ENCODE results near the gene PLPP2. TPM values are rescaled to one million over a fixed set of nuclear protein-coding genes. Genes with fewer than 3 reads are reported as not detected.

Gene PLPP2
- total RNA-seq, 3 donors from 2014 or later = 0.40 to 0.63 (median 0.61) TPM

DNA sequence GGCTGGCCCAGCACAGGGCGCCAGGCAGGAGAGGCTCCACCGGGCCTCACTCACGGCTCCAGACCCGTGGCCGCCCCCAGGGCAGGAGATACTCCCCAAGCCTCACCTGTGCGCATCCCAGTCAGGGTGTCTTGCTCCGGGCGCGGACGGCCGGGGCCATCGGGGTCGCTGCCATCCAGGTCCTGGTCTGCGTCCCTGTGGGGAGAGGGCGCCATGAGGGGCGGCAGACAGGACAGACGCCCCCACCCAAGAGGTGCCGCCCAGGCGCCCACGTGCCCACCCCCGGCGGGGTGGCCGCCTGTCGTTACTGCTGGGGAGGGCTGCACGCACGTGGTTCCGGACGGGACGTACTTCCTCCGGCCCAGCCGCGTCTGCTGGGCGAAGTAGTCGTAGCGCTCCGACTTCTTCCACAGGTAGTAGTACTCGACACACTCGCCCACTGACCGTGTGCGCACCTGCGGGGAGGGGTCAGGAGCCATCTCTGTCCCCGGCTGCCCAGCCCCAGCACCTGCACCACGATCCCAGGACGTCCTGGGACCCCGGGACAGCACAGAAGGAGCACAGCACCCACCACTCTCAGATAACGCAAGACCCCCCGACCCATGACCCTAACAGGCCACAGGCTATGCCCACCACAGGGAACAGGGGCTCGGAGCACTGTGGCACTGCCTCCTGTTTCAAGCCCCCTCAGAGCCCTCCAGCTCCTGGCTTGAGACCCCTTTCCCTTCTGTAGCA, 17.4 kb upstream of the PLPP2 start:
- Mint-ChIP-seq H3K4me3 (no peak overlapping the region), H3K36me3 (ENCODE audit: insufficient read depth) (peaks cover 24% of the 10 kb centered on the region), H3K27me3 (ENCODE audit: low read depth) (no peaks in the 10 kb centered on the region), H3K9me3 (no peaks in the 10 kb centered on the region), H3K4me1 (ENCODE audit: low read depth) (no peaks in the 10 kb centered on the region)
- ATAC-seq (no peak), DNase-seq (no peak)

GRCh38 chr19:307793-308420, 16.7 kb upstream of the PLPP2 start:
- ATAC-seq (no peak), DNase-seq (no peak)
- Mint-ChIP-seq H3K4me1 (ENCODE audit: low read depth) (no peaks in the 10 kb centered on the region), H3K36me3 (ENCODE audit: insufficient read depth) (peaks cover 22% of the 10 kb centered on the region), H3K4me3 (no peak overlapping the region), H3K27me3 (ENCODE audit: low read depth) (no peaks in the 10 kb centered on the region), H3K9me3 (no peaks in the 10 kb centered on the region)

GRCh38 chr19:307111-307531, 15.9 kb upstream of the PLPP2 start:
- H3K27me3 Mint-ChIP-seq (ENCODE audit: low read depth) = no peaks in the 10 kb centered on the region
- no peak overlapping the region for H3K4me3 Mint-ChIP-seq
- H3K9me3 Mint-ChIP-seq = no peaks in the 10 kb centered on the region
- no peak for ATAC-seq
- DNase-seq = no peak
- no peaks in the 10 kb centered on the region for H3K4me1 Mint-ChIP-seq (ENCODE audit: low read depth)
- H3K36me3 Mint-ChIP-seq (ENCODE audit: insufficient read depth) = peaks cover 22% of the 10 kb centered on the region

GRCh38 chr19:306151-306900, 15.1 kb upstream of the PLPP2 start:
- Mint-ChIP-seq H3K27me3 (ENCODE audit: low read depth) (no peaks in the 10 kb centered on the region), H3K4me3 (no peak overlapping the region), H3K9me3 (no peaks in the 10 kb centered on the region), H3K4me1 (ENCODE audit: low read depth) (no peaks in the 10 kb centered on the region), H3K36me3 (ENCODE audit: insufficient read depth) (peaks cover 20% of the 10 kb centered on the region)
- ATAC-seq (no peak), DNase-seq (no peak)

DNA sequence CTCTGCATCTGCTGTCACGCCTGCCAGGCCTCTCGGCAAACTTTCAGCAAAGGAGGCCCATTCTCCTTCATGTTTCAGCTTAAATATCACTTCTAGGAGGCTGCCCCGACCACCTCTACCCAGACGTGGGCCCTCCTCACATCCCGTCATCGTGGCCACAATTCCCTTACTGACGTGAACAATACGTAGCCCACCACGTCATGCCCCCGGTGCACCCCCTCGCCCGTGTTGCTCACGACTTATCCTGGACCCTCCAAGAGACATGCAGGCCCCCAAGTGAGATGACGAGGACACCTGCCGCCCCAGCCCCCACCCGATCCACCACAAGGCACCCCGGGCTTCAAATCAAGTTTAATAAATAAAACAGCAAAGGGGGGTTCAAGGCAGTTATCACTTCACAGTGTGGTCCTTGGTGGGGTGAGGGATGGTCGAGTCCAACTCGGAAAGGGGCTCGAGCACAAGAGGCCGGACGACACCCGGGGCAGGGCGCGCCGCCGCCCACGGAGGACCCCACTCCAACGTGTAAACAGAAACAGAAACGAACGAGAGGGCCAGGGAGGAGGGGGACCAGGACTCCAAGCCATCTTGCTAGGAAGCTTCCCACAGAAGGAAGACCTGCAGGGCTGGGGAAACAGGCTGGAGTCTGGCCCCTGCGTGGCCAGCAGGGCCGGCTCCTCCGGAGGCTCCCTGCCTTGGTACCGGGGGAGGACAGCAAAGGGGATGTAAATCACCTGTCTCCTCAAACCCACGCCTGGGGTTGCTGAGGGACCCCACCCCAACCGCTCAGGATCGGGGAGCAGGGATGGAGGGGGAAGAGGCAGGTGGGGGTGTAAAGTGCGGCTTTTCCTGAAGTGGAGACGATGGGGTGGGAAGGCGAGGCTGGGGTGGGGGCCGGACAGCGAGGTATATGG, 14.3 kb upstream of the PLPP2 start:
- DNase-seq = no peak
- no peak for ATAC-seq
- H3K4me1 Mint-ChIP-seq (ENCODE audit: low read depth) = no peaks in the 10 kb centered on the region
- no peaks in the 10 kb centered on the region for H3K9me3 Mint-ChIP-seq
- H3K27me3 Mint-ChIP-seq (ENCODE audit: low read depth) = no peaks in the 10 kb centered on the region
- no peak overlapping the region for H3K4me3 Mint-ChIP-seq
- peaks cover 14% of the 10 kb centered on the region for H3K36me3 Mint-ChIP-seq (ENCODE audit: insufficient read depth)

DNA sequence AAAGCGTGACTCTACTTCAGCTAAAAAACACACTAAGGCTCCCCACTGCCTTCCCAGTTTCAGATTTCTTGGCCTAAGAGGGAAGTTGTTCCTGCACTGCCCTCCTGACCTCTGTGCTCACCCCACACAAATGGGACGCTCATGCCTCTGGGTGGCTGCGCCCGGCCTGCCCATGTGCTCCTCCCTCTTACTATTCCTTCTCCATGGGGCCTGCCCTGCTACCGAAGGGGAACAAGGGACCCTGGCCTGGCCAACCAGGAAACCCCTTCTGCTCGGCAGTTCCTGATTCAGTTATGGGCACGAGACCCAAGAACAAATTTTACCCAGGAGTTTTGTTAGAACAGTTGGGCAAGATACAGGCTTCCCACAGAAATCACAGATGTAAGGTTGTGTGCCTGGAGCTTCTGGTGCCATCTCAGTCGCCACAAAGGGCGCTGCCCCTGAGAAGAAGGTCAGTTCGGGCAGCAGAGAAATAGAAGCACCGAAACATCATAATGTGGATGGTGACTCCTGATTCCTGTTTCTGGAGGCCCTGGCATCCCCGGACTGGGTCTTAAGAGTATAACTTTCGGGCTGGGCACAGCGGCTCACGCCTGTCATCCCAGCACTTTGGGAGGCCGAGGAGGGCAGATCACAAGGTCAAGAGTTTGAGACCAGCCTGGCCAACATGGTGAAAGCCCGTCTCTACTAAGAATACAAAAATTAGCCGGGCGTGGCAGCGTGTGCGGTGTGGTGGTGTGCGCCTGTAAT, 5.4 kb upstream of the PLPP2 start:
- Mint-ChIP-seq H3K36me3 (ENCODE audit: insufficient read depth) (no peaks in the 10 kb centered on the region), H3K27me3 (ENCODE audit: low read depth) (peaks cover 33% of the 10 kb centered on the region), H3K4me1 (ENCODE audit: low read depth) (peaks cover 6% of the 10 kb centered on the region), H3K4me3 (no peak overlapping the region), H3K9me3 (no peaks in the 10 kb centered on the region)
- ATAC-seq (no peak), DNase-seq (no peak)

DNA sequence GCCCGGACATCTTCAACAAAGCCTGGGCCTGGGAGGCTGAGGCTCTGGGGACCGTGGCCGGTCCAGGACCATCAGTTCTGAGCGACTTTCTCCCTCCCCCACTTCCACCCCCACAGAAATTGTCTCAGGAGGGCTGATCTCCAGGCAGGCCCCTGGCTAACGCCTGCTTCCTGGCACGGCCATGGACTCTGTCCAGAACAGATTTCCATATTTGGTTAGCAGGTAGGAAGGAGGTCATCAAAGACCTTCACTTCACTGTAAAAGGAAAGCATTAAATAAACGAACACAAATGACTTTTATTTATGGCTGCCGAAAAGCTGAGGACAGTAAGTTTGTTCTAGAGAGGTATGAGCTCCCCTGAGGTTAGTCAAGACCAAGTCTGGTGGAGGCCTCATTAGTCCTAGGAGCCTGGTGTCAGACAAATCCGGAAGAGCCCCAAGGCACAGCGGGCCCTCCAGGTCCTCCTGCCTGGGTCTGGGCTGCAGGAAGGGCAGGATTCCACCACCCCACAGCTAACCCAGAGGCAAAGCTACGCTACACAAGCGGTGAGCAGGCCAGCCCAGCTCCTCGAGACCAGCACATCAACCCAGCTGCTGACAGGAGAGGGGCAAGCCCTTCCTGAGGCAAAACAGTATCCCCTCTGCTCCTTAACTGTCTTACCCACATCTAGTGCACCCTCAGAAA, 4.6 kb upstream of the PLPP2 start:
- Mint-ChIP-seq H3K27me3 (ENCODE audit: low read depth) (peaks cover 33% of the 10 kb centered on the region), H3K4me1 (ENCODE audit: low read depth) (peaks cover 6% of the 10 kb centered on the region), H3K9me3 (no peaks in the 10 kb centered on the region), H3K36me3 (ENCODE audit: insufficient read depth) (no peaks in the 10 kb centered on the region), H3K4me3 (no peak overlapping the region)
- DNase-seq (no peak), ATAC-seq (no peak)

DNA sequence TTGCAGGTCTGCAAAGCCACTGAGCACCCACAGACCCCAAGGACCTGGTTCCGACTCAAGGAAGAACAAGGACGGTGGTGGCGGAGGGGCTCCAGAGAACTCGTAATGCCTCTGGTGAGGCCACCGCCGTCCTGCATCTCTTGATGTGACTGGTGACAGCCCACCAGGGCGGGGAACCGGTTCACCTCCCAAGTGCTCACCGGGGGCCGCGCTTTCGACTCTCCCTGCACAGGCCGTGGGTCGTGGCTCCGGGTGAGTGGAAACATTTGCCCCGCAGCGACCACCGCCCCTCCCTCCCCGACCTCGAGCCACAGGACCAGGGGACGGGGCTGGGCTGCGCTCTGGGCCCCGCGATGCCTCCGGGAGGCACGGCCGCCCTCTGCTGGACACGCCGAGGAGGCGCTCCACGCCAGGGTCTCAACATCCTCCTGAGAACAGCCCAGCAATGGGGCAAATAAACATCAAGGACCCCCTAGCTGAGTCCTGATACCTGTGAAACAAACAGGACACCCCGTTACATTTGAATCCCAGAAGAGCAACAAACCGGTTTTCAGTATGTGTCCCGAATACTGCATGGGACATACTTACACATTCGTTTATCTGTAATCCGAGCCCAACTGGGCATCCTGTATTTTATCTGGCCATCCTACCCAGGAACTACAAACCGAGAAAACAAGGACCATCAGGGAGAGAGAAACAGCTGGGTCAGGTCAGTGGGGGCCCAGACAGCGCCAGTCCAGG, 3.9 kb upstream of the PLPP2 start:
- peak; percentile 73 to 74 for ATAC-seq
- peak; percentile 30 for DNase-seq

DNA sequence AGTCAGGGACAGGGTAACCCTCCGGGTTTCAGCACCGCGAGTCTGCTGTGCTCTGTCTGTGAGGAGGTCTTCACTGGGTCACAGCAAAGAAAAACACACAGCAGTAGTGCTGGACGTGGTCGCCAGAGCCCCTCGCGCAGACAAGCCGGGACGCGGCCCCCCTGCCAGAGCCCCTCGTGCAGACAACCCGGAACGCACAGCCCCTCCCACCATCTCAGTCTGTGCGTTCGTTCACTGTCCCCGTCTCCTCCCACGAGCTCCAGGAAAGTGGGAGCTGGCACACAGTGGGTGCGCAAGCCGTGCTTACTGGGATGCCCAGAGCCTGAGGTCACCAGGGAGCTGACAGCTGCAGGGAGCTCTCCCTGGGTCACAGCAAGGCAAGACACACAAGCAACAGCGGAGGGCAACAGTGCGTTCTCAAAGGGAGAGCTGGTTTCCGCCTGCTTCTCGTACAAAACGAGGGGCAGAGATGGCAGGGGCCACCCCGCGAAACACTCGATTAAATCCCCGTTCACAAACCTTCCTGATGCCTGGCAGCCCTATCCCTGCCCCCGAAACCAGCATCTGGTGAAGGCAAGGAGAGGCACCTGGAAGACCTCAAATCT, 3.2 kb upstream of the PLPP2 start:
- no peak for ATAC-seq
- DNase-seq = no peak
- Mint-ChIP-seq H3K4me3 (peak overlapping the region; percentile 33), H3K27me3 (ENCODE audit: low read depth) (peaks cover 44% of the 10 kb centered on the region), H3K9me3 (no peaks in the 10 kb centered on the region), H3K36me3 (ENCODE audit: insufficient read depth) (no peaks in the 10 kb centered on the region), H3K4me1 (ENCODE audit: low read depth) (peaks cover 11% of the 10 kb centered on the region)

More for the DNA sequence above, 3.9 kb upstream of the PLPP2 start:
- Mint-ChIP-seq H3K27me3 (ENCODE audit: low read depth) (peaks cover 37% of the 10 kb centered on the region), H3K9me3 (no peaks in the 10 kb centered on the region), H3K36me3 (ENCODE audit: insufficient read depth) (no peaks in the 10 kb centered on the region), H3K4me1 (ENCODE audit: low read depth) (peaks cover 9% of the 10 kb centered on the region), H3K4me3 (peak overlapping the region; percentile 33)

GRCh38 chr19:293436-294110, 2.4 kb upstream of the PLPP2 start:
- H3K4me1 Mint-ChIP-seq (ENCODE audit: low read depth) = peaks cover 11% of the 10 kb centered on the region
- H3K9me3 Mint-ChIP-seq = no peaks in the 10 kb centered on the region
- DNase-seq = no peak
- H3K36me3 Mint-ChIP-seq (ENCODE audit: insufficient read depth) = no peaks in the 10 kb centered on the region
- no peak for ATAC-seq
- H3K27me3 Mint-ChIP-seq (ENCODE audit: low read depth) = peaks cover 52% of the 10 kb centered on the region
- H3K4me3 Mint-ChIP-seq = no peak overlapping the region

GRCh38 chr19:292951-293350, 1.7 kb upstream of the PLPP2 start:
- H3K36me3 Mint-ChIP-seq (ENCODE audit: insufficient read depth) = no peaks in the 10 kb centered on the region
- DNase-seq (no peak), ATAC-seq (no peak)
- no peaks in the 10 kb centered on the region for H3K9me3 Mint-ChIP-seq
- H3K4me3 Mint-ChIP-seq = no peak overlapping the region
- H3K4me1 Mint-ChIP-seq (ENCODE audit: low read depth) = peaks cover 11% of the 10 kb centered on the region
- peaks cover 56% of the 10 kb centered on the region for H3K27me3 Mint-ChIP-seq (ENCODE audit: low read depth)

Data from activated T-cell treated with anti-CD3 and anti-CD28 coated beads, Interleukin-2, amount 50 U/mL, for 4 hours (primary cell).